Endothelial cell of umbilical vein (primary cell): Measurements from ENCODE around the gene CMTM8. TPM values are rescaled to one million over a fixed set of nuclear protein-coding genes. Genes with fewer than 3 reads are reported as not detected.

Experiments used
- BruUV-seq: library from RNA; stranded (reverse); fragments of 400-500 nt; replicated peaks from 2 replicates; lab custom pipeline; 2021; lab: Mats Ljungman, UMichigan
- CTCF ChIA-PET: fragments of 300-600, 350-600 bp; sonication (Branson Sonifier 250); formaldehyde crosslinking; loops from one replicate; lab custom pipeline; 2021; ENCODE audit warnings: antibody characterized with exemption, inconsistent platforms; lab: Charles Lee
- POLR2A ChIA-PET: fragments of 300-600, 350-600 bp; sonication (Branson Sonifier 250); formaldehyde crosslinking; loops from one replicate; lab custom pipeline; 2021; ENCODE audit warnings: antibody characterized with exemption, inconsistent platforms; lab: Charles Lee
- DNase-seq: peaks from one replicate; pipeline ENCODE4 v3.0.0-alpha.2; 2011; ENCODE audit warnings: low read depth, low spot score
- FAIRE-seq: peaks from 2 replicates; lab custom pipeline; 2011; peaks lifted over from hg19 to GRCh38; lab: Jason Lieb, UNC
- H2AFZ ChIP-seq: 2 replicates; pipeline ENCODE4 v1.6.0; 2012; ENCODE audit warnings: low read depth, low read length, control low read depth, inconsistent platforms
- H3K27ac ChIP-seq: 2 replicates; pipeline ENCODE4 v1.5.1; 2011; ENCODE audit warnings: low read depth, mild to moderate bottlenecking, control low read depth, low read length, moderate library complexity; ENCODE audit not compliant: insufficient read depth
- H3K27me3 ChIP-seq, 2 experiments: 2 replicates each; pipeline versions ENCODE4 v1.6.0 to v1.6.1; 2011; ENCODE audit warnings: low read length in 2 of 2, mixed read lengths in 1 of 2; ENCODE audit not compliant: control insufficient read depth in 2 of 2, insufficient read depth in 2 of 2
- H3K36me3 ChIP-seq, 2 experiments: 2 replicates in 1 of 2; 3 replicates in 1 of 2; pipeline ENCODE4 v1.5.1; 2011; ENCODE audit warnings: low read length in 2 of 2, mild to moderate bottlenecking in 1 of 2, moderate library complexity in 1 of 2; ENCODE audit not compliant: control insufficient read depth in 2 of 2, insufficient read depth in 2 of 2; ENCODE audit errors: extremely low read depth in 1 of 2
- H3K4me1 ChIP-seq: 3 replicates; pipeline ENCODE4 v1.5.1; 2011; ENCODE audit warnings: mild to moderate bottlenecking, low read length; ENCODE audit not compliant: control insufficient read depth, insufficient read depth; ENCODE audit errors: extremely low read depth
- H3K4me2 ChIP-seq: 2 replicates; pipeline ENCODE4 v1.6.1; 2011; ENCODE audit warnings: low read length, control low read depth, mixed read lengths; ENCODE audit not compliant: insufficient read depth
- H3K4me3 ChIP-seq, 3 experiments: fragments of 200-600 bp in 1 of 3; sonication (generic), shearing (Covaris generic) in 1 of 3; replicated peaks in 1 of 3; 2 replicates each; pipeline ENCODE4 v1.5.1; 2011 to 2016; ENCODE audit warnings: control low read depth in 3 of 3, low read length in 3 of 3, mild to moderate bottlenecking in 2 of 3, inconsistent platforms in 1 of 3, low read depth in 1 of 3, moderate library complexity in 1 of 3; ENCODE audit not compliant: insufficient read depth in 1 of 3
- H3K79me2 ChIP-seq: 2 replicates; pipeline ENCODE4 v1.6.0; 2012; ENCODE audit warnings: low read length, inconsistent platforms; ENCODE audit not compliant: control insufficient read depth, insufficient read depth
- H3K9ac ChIP-seq: replicated peaks from 2 replicates; pipeline ENCODE3; 2011; ENCODE audit warnings: low read length, control low read depth; ENCODE audit not compliant: insufficient read depth; ENCODE audit errors: extremely low read depth
- H3K9me1 ChIP-seq: replicated peaks from 3 replicates; pipeline ENCODE4 v1.6.0; 2011; ENCODE audit warnings: mild to moderate bottlenecking, low read length; ENCODE audit not compliant: control insufficient read depth, insufficient read depth; ENCODE audit errors: extremely low read depth
- H3K9me3 ChIP-seq: replicated peaks from 2 replicates; pipeline ENCODE4 v1.5.1; 2012; ENCODE audit warnings: low read length, inconsistent platforms; ENCODE audit not compliant: control insufficient read depth, insufficient read depth
- H4K20me1 ChIP-seq: replicated peaks from 2 replicates; pipeline ENCODE3; 2011; ENCODE audit warnings: mild to moderate bottlenecking, low read length; ENCODE audit not compliant: control insufficient read depth, insufficient read depth; ENCODE audit errors: extremely low read depth
- CTCF ChIP-seq, 2 donors: IDR thresholded peaks; 1 replicate in 1 of 2; 2 replicates in 1 of 2; pipeline ENCODE4 v1.5.1; 2011; ENCODE audit warnings: low read length in 2 of 2, mild to moderate bottlenecking in 2 of 2, moderate library complexity in 2 of 2, control low read depth in 1 of 2, inconsistent platforms in 1 of 2, low read depth in 1 of 2; ENCODE audit not compliant: insufficient read depth in 1 of 2; ENCODE audit errors: extremely low read depth in 1 of 2
- EZH2 ChIP-seq: IDR thresholded peaks from 2 replicates; pipeline ENCODE4 v1.6.1; 2012; ENCODE audit warnings: borderline replicate concordance, low read depth, mild to moderate bottlenecking, moderate library complexity, low read length, inconsistent platforms; ENCODE audit not compliant: severe bottlenecking
- FOS ChIP-seq: IDR thresholded peaks from 2 replicates; pipeline ENCODE4 v1.6.1; 2011; ENCODE audit warnings: mild to moderate bottlenecking, low read length, moderate library complexity, borderline replicate concordance; ENCODE audit not compliant: insufficient read depth
- GATA2 ChIP-seq: IDR thresholded peaks from 2 replicates; pipeline ENCODE4 v1.7.0; 2011; ENCODE audit warnings: low read depth, mild to moderate bottlenecking, moderate library complexity, mixed read lengths, low read length; ENCODE audit not compliant: insufficient read length, insufficient read depth
- JUN ChIP-seq: IDR thresholded peaks from 2 replicates; pipeline ENCODE4 v1.6.1; 2011; ENCODE audit warnings: borderline replicate concordance, low read depth; ENCODE audit not compliant: insufficient read length, insufficient read depth
- MAX ChIP-seq: IDR thresholded peaks from 2 replicates; pipeline ENCODE4 v1.6.1; 2011; ENCODE audit not compliant: insufficient read depth, insufficient read length
- MYC ChIP-seq: IDR thresholded peaks from one replicate; pipeline ENCODE4 v1.6.1; 2011; ENCODE audit warnings: mild to moderate bottlenecking, low read depth, low read length
- POLR2A ChIP-seq: IDR thresholded peaks from 2 replicates; pipeline ENCODE4 v1.6.1; 2012; ENCODE audit warnings: low read depth, mild to moderate bottlenecking, control low read depth, low read length
- POLR2AphosphoS5 ChIP-seq: IDR thresholded peaks from 2 replicates; pipeline ENCODE4 v1.6.1; 2012; ENCODE audit warnings: low read depth, mild to moderate bottlenecking, control low read depth, low read length, moderate library complexity; ENCODE audit not compliant: insufficient read depth
- dilution Hi-C: fragments of 300-500 bp; cut with MboI; formaldehyde crosslinking; loops from one replicate; pipeline ENCODE4 v1.15.0; 2019; ENCODE audit warnings: low sequenced_read_pairs; ENCODE audit not compliant: extremely low pct_ligation_motif_present
- intact Hi-C: fragments of 100-400 bp; cut with micrococcal nuclease; formaldehyde crosslinking; loops from one replicate; pipeline ENCODE4 v1.10.0; 2022
- polyA plus RNA-seq, 4 experiments: library from polyadenylated mRNA; depleted of rRNA in 3 of 4; stranded (reverse) in 3 of 4; unstranded in 1 of 4; fragments of >200 nt; gene quantifications; 2 replicates each; pipeline versions ENCODE4 v1.2.1 to v1.2.3, GENCODE V29; 2011 to 2012; ENCODE audit warnings: missing spikeins in 1 of 4
- total RNA-seq: library from RNA; stranded (reverse); gene quantifications from 2 replicates; pipeline ENCODE4 v1.2.3, GENCODE V29; 2021

Gene CMTM8
- total and polyA plus RNA-seq, 2 donors (not counting 3 experiments of a cell fraction or from before 2014, with no cell fraction given), result 7.3 to 11.9 TPM

GRCh38 chr3:32224016-32224516, 14.4 kb upstream of the CMTM8 start:
- Histone ChIP-seq H3K27ac (no peak overlapping the region), H3K79me2 (no peaks in the 10 kb centered on the region), H3K4me2 (no peak overlapping the region), H2AFZ (no peak overlapping the region), H3K36me3 (no peaks in the 10 kb centered on the region), H3K27me3 (no peaks in the 10 kb centered on the region), H3K9me3 (no peaks in the 10 kb centered on the region), H3K9me1 (no peaks in the 10 kb centered on the region), H3K9ac (no peak overlapping the region), H3K4me1 (peaks cover 15% of the 10 kb centered on the region), H4K20me1 (no peaks in the 10 kb centered on the region), H3K4me3 (no peak overlapping the region)
- no peak for FAIRE-seq
- intact Hi-C loops (no loop called here), dilution Hi-C loops (no loop called here)
- CTCF ChIA-PET, result interaction anchor here (0.8 kb wide), 1 partner anchor 11 kb away, joined by 3 read pairs; no protein-coding TSS in a partner anchor
- BruUV-seq, result no TSS peak
- POLR2A ChIA-PET, result no interaction called here
- no peak for TF ChIP-seq CTCF (IDR thresholded peaks at IDR 0.05; ENCODE audit: extremely low read depth in 1 of 2, insufficient read depth in 1 of 2, low read depth in 1 of 2, low read length in 2 of 2)
- TF ChIP-seq JUN, result no peak
- no peak for TF ChIP-seq POLR2A
- TF ChIP-seq MYC, result no peak
- no peak for TF ChIP-seq MAX
- no peak for TF ChIP-seq POLR2AphosphoS5
- TF ChIP-seq EZH2, result no peak
- TF ChIP-seq GATA2, result no peak
- no peak for TF ChIP-seq FOS
- DNase-seq, result no peak
